H1 (cell line): Measurements from ENCODE around the gene RNF182. TPM values are rescaled to one million over a fixed set of nuclear protein-coding genes. Genes with fewer than 3 reads are reported as not detected.
A peak's percentile ranks its signal among the peaks of the same experiment; 100 is the strongest.

Experiments
- CTCF ChIA-PET: fragments of 300-600 bp; sonication (Branson Sonifier 250); formaldehyde crosslinking; loops from one replicate; lab custom pipeline; 2021; ENCODE audit not compliant: partially characterized antibody; lab: Charles Lee
- POLR2A ChIA-PET: fragments of 300-600 bp; sonication (Branson Sonifier 250); formaldehyde crosslinking; loops from one replicate; lab custom pipeline; 2021; ENCODE audit warnings: inconsistent platforms; ENCODE audit not compliant: partially characterized antibody; lab: Charles Lee
- DNase-seq, 2 experiments: peaks; one replicate each; pipeline versions ENCODE4 v3.0.0 to v3.0.0-alpha.2; 2010 to 2022; ENCODE audit warnings: low spot score in 2 of 2, low read depth in 1 of 2, mixed read lengths in 1 of 2
- FAIRE-seq: peaks from 2 replicates; lab custom pipeline; 2011; peaks lifted over from hg19 to GRCh38; lab: Jason Lieb, UNC
- H2AFZ ChIP-seq: 2 replicates; pipeline ENCODE4 v1.8.1; 2012; ENCODE audit warnings: low read length, inconsistent platforms
- H2AK5ac ChIP-seq: 2 replicates; pipeline ENCODE4 v1.6.1; 2013; ENCODE audit warnings: low read depth, low read length
- H2BK120ac ChIP-seq: replicated peaks from 2 replicates; pipeline ENCODE3; 2013; ENCODE audit warnings: low read depth, low read length, inconsistent platforms
- H2BK12ac ChIP-seq: 2 replicates; pipeline ENCODE4 v1.6.1; 2013; ENCODE audit warnings: low read depth, low read length
- H2BK15ac ChIP-seq: 2 replicates; pipeline ENCODE4 v1.6.1; 2013; ENCODE audit warnings: low read length
- H2BK20ac ChIP-seq: 2 replicates; pipeline ENCODE4 v1.6.1; 2013; ENCODE audit warnings: low read length
- H2BK5ac ChIP-seq: 2 replicates; pipeline ENCODE4 v1.6.1; 2013; ENCODE audit warnings: low read depth, low read length
- H3K14ac ChIP-seq: 2 replicates; pipeline ENCODE4 v1.6.1; 2013; ENCODE audit warnings: inconsistent platforms; ENCODE audit not compliant: insufficient read length
- H3K18ac ChIP-seq: 2 replicates; pipeline ENCODE4 v1.6.1; 2013; ENCODE audit warnings: low read length; ENCODE audit errors: extremely low read depth
- H3K23ac ChIP-seq: 2 replicates; pipeline ENCODE4 v1.6.1; 2013; ENCODE audit warnings: inconsistent platforms; ENCODE audit not compliant: insufficient read length
- H3K23me2 ChIP-seq: 2 replicates; pipeline ENCODE4 v1.6.1; 2013; ENCODE audit warnings: low read depth, low read length
- H3K27ac ChIP-seq: 2 replicates; pipeline ENCODE4 v1.6.1; 2011; ENCODE audit warnings: low read depth, low read length, inconsistent platforms
- H3K27me3 ChIP-seq, 4 experiments: replicated peaks in 1 of 4; 1 replicate in 1 of 4; 2 replicates in 3 of 4; pipeline versions ENCODE4 v1.6.1 to v1.8.1; 2011 to 2013; ENCODE audit warnings: low read length in 3 of 4, mild to moderate bottlenecking in 3 of 4, inconsistent platforms in 2 of 4, mixed read lengths in 2 of 4, moderate library complexity in 1 of 4; ENCODE audit not compliant: control insufficient read depth in 3 of 4, insufficient read depth in 3 of 4; ENCODE audit errors: extremely low read depth in 1 of 4
- H3K36me3 ChIP-seq, 4 experiments: 2 replicates each; pipeline versions ENCODE4 v1.6.1 to v1.8.1; 2011 to 2013; ENCODE audit warnings: mild to moderate bottlenecking in 4 of 4, low read length in 3 of 4, moderate library complexity in 2 of 4, control low read depth in 1 of 4, inconsistent platforms in 1 of 4; ENCODE audit not compliant: insufficient read depth in 4 of 4, control insufficient read depth in 2 of 4
- H3K4ac ChIP-seq: replicated peaks from 2 replicates; pipeline ENCODE3; 2013; ENCODE audit warnings: low read length, low read depth, mixed read lengths, inconsistent platforms; ENCODE audit not compliant: insufficient read length
- H3K4me1 ChIP-seq, 4 experiments: replicated peaks in 1 of 4; 1 replicate in 1 of 4; 2 replicates in 3 of 4; pipeline versions ENCODE4 v1.6.1 to v1.8.1; 2011 to 2013; ENCODE audit warnings: low read length in 3 of 4, inconsistent platforms in 2 of 4, mixed read lengths in 1 of 4; ENCODE audit not compliant: insufficient read depth in 4 of 4, control insufficient read depth in 3 of 4
- H3K4me2 ChIP-seq, 2 experiments: 2 replicates each; pipeline versions ENCODE4 v1.6.1 to v1.8.1; 2011 to 2013; ENCODE audit warnings: low read depth in 2 of 2, low read length in 2 of 2, control low read depth in 1 of 2, inconsistent platforms in 1 of 2, mild to moderate bottlenecking in 1 of 2; ENCODE audit not compliant: insufficient read depth in 1 of 2
- H3K4me3 ChIP-seq, 4 experiments: fragments of 200-600, 300-600 bp in 1 of 4; sonication (generic), shearing (Covaris generic), sonication (Bioruptor Twin) in 1 of 4; 2 replicates each; pipeline versions ENCODE4 v1.5.1 to v1.8.1; 2011 to 2016; ENCODE audit warnings: low read length in 4 of 4, low read depth in 3 of 4, control low read depth in 2 of 4, inconsistent platforms in 2 of 4, mild to moderate bottlenecking in 2 of 4, mixed read lengths in 1 of 4, moderate library complexity in 1 of 4; ENCODE audit not compliant: insufficient read depth in 2 of 4; ENCODE audit errors: extremely low read depth in 1 of 4
- H3K56ac ChIP-seq: replicated peaks from 2 replicates; pipeline ENCODE3; 2013; ENCODE audit warnings: low read depth, mild to moderate bottlenecking, mixed read lengths, low read length, inconsistent platforms; ENCODE audit not compliant: insufficient read length
- H3K79me1 ChIP-seq: 2 replicates; pipeline ENCODE4 v1.6.1; 2013; ENCODE audit warnings: low read depth, low read length, control low read depth
- H3K79me2 ChIP-seq, 2 experiments: 2 replicates each; pipeline versions ENCODE4 v1.6.1 to v1.8.1; 2012 to 2013; ENCODE audit warnings: low read length in 2 of 2, mild to moderate bottlenecking in 2 of 2, inconsistent platforms in 1 of 2; ENCODE audit not compliant: insufficient read depth in 2 of 2, control insufficient read depth in 1 of 2
- H3K9ac ChIP-seq, 4 experiments: replicated peaks in 1 of 4; 1 replicate in 1 of 4; 2 replicates in 3 of 4; pipeline versions ENCODE4 v1.6.1 to v1.8.1; 2011 to 2013; ENCODE audit warnings: low read depth in 3 of 4, low read length in 3 of 4, control low read depth in 2 of 4, mild to moderate bottlenecking in 2 of 4, moderate library complexity in 2 of 4, inconsistent platforms in 1 of 4; ENCODE audit errors: extremely low read depth in 1 of 4
- H3K9me3 ChIP-seq, 2 experiments: 2 replicates each; pipeline versions ENCODE4 v1.6.1 to v1.8.1; 2012 to 2013; ENCODE audit warnings: mild to moderate bottlenecking in 2 of 2, moderate library complexity in 2 of 2, control low read depth in 1 of 2, inconsistent platforms in 1 of 2, low read depth in 1 of 2, low read length in 1 of 2, mixed read lengths in 1 of 2; ENCODE audit not compliant: insufficient read depth in 2 of 2
- H4K20me1 ChIP-seq, 2 experiments: replicated peaks in 1 of 2; 2 replicates each; pipeline versions ENCODE3 to v1.8.1; 2011 to 2013; ENCODE audit warnings: inconsistent platforms in 2 of 2, low read length in 2 of 2, mild to moderate bottlenecking in 1 of 2; ENCODE audit not compliant: insufficient read depth in 2 of 2, control insufficient read depth in 1 of 2
- H4K5ac ChIP-seq: 2 replicates; pipeline ENCODE4 v1.6.1; 2013; ENCODE audit warnings: low read length, low read depth, mixed read lengths, inconsistent platforms; ENCODE audit not compliant: insufficient read length
- H4K8ac ChIP-seq: 2 replicates; pipeline ENCODE4 v1.8.0; 2013; ENCODE audit warnings: mild to moderate bottlenecking, moderate library complexity, low read length, inconsistent platforms; ENCODE audit not compliant: insufficient read depth; ENCODE audit errors: extremely low read depth
- H4K91ac ChIP-seq: replicated peaks from 2 replicates; pipeline ENCODE3; 2013; ENCODE audit warnings: low read length, mixed read lengths, inconsistent platforms; ENCODE audit not compliant: insufficient read length
- CHD1 ChIP-seq: IDR thresholded peaks from 2 replicates; pipeline ENCODE4 v1.6.1; 2012; ENCODE audit warnings: low read depth, low read length, improper control_type of control experiment
- GABPA ChIP-seq: IDR thresholded peaks from 2 replicates; pipeline ENCODE4 v1.6.1; 2011; ENCODE audit warnings: mild to moderate bottlenecking, low read length, moderate library complexity, borderline replicate concordance; ENCODE audit not compliant: insufficient read depth
- KDM4A ChIP-seq: IDR thresholded peaks from one replicate; pipeline ENCODE4 v1.7.1; 2012; ENCODE audit warnings: low read depth, mild to moderate bottlenecking, moderate library complexity, low read length, inconsistent platforms; ENCODE audit not compliant: severe bottlenecking
- NANOG ChIP-seq: IDR thresholded peaks from 2 replicates; pipeline ENCODE4 v1.6.1; 2011; ENCODE audit warnings: low read length, low read depth, mild to moderate bottlenecking, inconsistent platforms; ENCODE audit not compliant: insufficient read depth, poor library complexity, severe bottlenecking
- POLR2A ChIP-seq, 2 experiments: IDR thresholded peaks; 1 replicate in 1 of 2; 2 replicates in 1 of 2; pipeline ENCODE4 v1.6.1; 2011; ENCODE audit warnings: low read depth in 2 of 2, low read length in 2 of 2, mild to moderate bottlenecking in 2 of 2; ENCODE audit errors: control extremely low read depth in 1 of 2
- RFX5 ChIP-seq: IDR thresholded peaks from 2 replicates; pipeline ENCODE4 v1.6.1; 2011; ENCODE audit warnings: low read depth, low read length, improper control_type of control experiment, borderline replicate concordance
- SIX5 ChIP-seq: IDR thresholded peaks from 2 replicates; pipeline ENCODE4 v1.6.1; 2011; ENCODE audit warnings: mild to moderate bottlenecking, low read depth, low read length
- TAF1 ChIP-seq: IDR thresholded peaks from 2 replicates; pipeline ENCODE4 v1.6.1; 2011; ENCODE audit warnings: mild to moderate bottlenecking, low read depth, low read length
- WGBS, 2 experiments: shearing (Covaris generic) in 1 of 2; methylation state at CpG; one replicate each; pipeline versions ENCODE4 v1.1.6 to v1.1.7; 2013 to 2015; ENCODE audit warnings: low lambda C conversion rate in 2 of 2, mixed read lengths in 2 of 2, inconsistent platforms in 1 of 2, low coverage in 1 of 2, missing lambda C conversion rate in 1 of 2; ENCODE audit not compliant: insufficient replicate concordance in 2 of 2, insufficient coverage in 1 of 2, insufficient read length in 1 of 2; ENCODE audit errors: extremely low coverage in 1 of 2, missing lambda C conversion rate in 1 of 2; 5-methylcytosine and 5-hydroxymethylcytosine counted together
- polyA plus RNA-seq, 7 experiments: library from polyadenylated mRNA; depleted of rRNA in 3 of 7; stranded (reverse) in 5 of 7; unstranded in 2 of 7; fragments of >200 nt in 5 of 7; fragments of 200-250 nt in 2 of 7; gene quantifications; 1 replicate in 5 of 7; 2 replicates in 1 of 7; 4 replicates in 1 of 7; pipeline versions ENCODE4 v1.2.1 to v1.2.3, GENCODE V29; 2011 to 2013; ENCODE audit warnings: missing spikeins in 2 of 7, mixed read lengths in 2 of 7
- total RNA-seq: library from RNA; stranded (reverse); fragmentation: NEBNext Ultra II Directional; extraction: Animal tissue kit (Norgen Biotek cat#: 25700); gene quantifications from 2 replicates; pipeline ENCODE4 v1.2.1, GENCODE V29; 2021
- TF ChIP-seq, protein P1 (sequence below): IDR thresholded peaks from 2 replicates; pipeline ENCODE4 v1.6.1; 2011; ENCODE audit warnings: low read depth, mild to moderate bottlenecking, low read length; ENCODE audit not compliant: insufficient read depth

RNF182 gene
- total and polyA plus RNA-seq, 2 of the 8 experiments (the other 6 are each of a cell fraction or from before 2014, with no cell fraction given): 6.2 to 10.7 TPM

DNA sequence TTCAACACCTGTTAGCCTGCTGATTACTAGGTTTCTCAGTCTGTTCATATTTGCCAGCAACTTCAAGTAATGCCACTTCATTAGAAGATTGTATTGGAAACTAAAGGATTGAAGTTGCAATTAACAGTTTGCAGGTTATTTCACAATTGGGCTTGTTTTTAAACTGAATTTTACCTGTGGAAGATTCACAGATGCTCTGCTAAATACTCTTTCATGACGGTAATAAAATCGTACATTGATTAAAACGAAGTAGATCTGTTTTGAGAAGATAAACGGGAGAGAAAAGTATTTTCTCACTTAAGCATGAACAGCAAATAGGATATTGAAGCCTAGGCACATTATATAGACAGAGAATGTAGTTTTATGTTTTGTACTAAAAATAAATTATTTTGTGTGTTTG, 1.6 kb downstream of the RNF182 start:
- Histone ChIP-seq H3K14ac (no peak overlapping the region), H3K18ac (no peak overlapping the region), H3K56ac (no peak overlapping the region), H3K79me1 (no peaks in the 10 kb centered on the region), H2BK5ac (no peak overlapping the region), H3K27ac (no peak overlapping the region), H4K91ac (no peak overlapping the region), H3K36me3 (no peaks in the 10 kb centered on the region), H3K9me3 (no peaks in the 10 kb centered on the region), H3K4me1 (peaks cover 0 to 10% (median 5%) of the 10 kb centered on the region in 4 experiments; a peak in 4 of 7 replicates), H2BK12ac (no peak overlapping the region), H3K4me2 (no peak overlapping the region; a peak in 1 of 4 replicates), H2BK15ac (no peak overlapping the region), H2AFZ (no peak overlapping the region), H4K8ac (no peak overlapping the region), H3K4me3 (peak overlapping the region in 1 of 4 experiments; percentile 90; a peak in 1 of 8 replicates), H3K27me3 (no peaks in the 10 kb centered on the region; a peak in 3 of 7 replicates), H2BK120ac (no peak overlapping the region), H4K20me1 (no peaks in the 10 kb centered on the region), H3K23me2 (peaks cover 13% of the 10 kb centered on the region), H2BK20ac (no peak overlapping the region), H3K4ac (no peak overlapping the region), H2AK5ac (no peak overlapping the region), H3K23ac (no peak overlapping the region), H3K9ac (no peak overlapping the region), H3K79me2 (peaks cover 0 to 14% of the 10 kb centered on the region in 2 experiments; a peak in 2 of 4 replicates), H4K5ac (no peak overlapping the region)
- ChIA-PET CTCF (interaction anchor here (0.9 to 12.0 kb wide), 5 partner anchors 11 to 140 kb away, joined by 5 to 133 read pairs (median 9); no protein-coding TSS in a partner anchor), POLR2A (interaction anchor here (1.0 to 1.2 kb wide), 3 partner anchors 10 to 113 kb away, joined by 3 read pairs; no protein-coding TSS in a partner anchor)
- WGBS, 2 experiments: 86% methylated on average over 4 of the region's 4 CpGs; no CpG with 5 or more reads in 1 of the 2 experiments
- DNase-seq (no peak), FAIRE-seq (no peak)
- no peak for TF ChIP-seq POLR2A (IDR thresholded peaks at IDR 0.05; ENCODE audit: control extremely low read depth in 1 of 2, low read depth in 2 of 2, low read length in 2 of 2)
- TF ChIP-seq TAF1: no peak
- TF ChIP-seq CHD1: no peak
- TF ChIP-seq RFX5: no peak
- TF ChIP-seq GABPA: no peak
- no peak for TF ChIP-seq NANOG
- no peak for TF ChIP-seq SIX5
- no peak for TF ChIP-seq KDM4A
- TF ChIP-seq, protein P1, sequence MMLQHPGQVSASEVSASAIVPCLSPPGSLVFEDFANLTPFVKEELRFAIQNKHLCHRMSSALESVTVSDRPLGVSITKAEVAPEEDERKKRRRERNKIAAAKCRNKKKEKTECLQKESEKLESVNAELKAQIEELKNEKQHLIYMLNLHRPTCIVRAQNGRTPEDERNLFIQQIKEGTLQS: no peak
